ENCODE results near the gene MYH15.

DNA sequence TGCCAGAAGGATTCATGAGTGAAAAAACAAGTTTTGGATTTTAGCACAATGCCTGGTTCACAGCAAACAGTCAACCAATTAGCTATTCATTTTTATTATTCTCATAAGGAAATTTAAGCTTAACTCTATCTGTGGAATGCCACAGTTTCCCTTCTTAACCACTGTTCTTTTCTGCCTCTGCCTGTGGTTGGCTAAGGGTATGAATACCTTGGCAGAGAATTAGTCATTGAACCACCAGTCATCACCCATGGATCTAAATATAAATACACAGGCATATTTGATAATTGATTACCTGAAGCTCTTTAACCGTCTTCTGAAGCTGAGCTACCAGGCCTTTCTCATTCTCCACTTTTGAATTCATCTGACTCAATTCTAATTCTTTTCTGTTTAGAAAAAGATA is 79.9 kb downstream of the MYH15 start:
- TF ChIP-seq CTCF (IDR thresholded peaks at IDR 0.05) = no peak
- no peak for TF ChIP-seq POLR2A (IDR thresholded peaks at IDR 0.05)

All from Peyer's patch (tissue), 4 donors.